ENCODE results near the gene NCOA1. TPM values are rescaled to one million over a fixed set of nuclear protein-coding genes. Genes with fewer than 3 reads are reported as not detected.

The NCOA1 gene
- total RNA-seq, 5 donors from 2014 or later (not counting 1 experiment from before 2014, with no cell fraction given), result 34.7 to 55.5 (median 37.6) TPM

DNA sequence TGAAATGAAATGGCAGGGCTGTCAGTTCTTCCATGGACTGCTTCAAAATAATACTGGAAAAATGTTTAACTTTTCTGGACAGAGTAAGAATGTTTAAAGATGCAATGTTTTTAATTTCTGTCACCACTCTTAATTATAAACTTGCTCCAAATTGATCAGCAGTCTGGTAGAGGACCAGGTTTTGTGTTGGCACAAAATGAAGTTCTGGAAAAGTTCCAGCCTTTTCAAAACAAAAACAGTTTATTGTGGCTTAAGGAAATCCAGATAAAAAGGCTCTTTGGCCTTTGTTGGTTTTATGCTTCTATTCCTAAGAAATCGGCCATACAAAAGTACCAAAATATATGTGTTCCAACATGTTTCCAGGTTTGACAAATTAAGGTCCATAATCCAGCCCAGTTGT is 253.3 kb downstream of the NCOA1 start:
- Mint-ChIP-seq H3K36me3 (peaks cover 32% of the 10 kb centered on the region), H3K9me3 (no peaks in the 10 kb centered on the region), H3K4me1 (peaks cover 19 to 22% (median 20%) of the 10 kb centered on the region in 3 donors), H3K27ac (no peak overlapping the region), H3K27me3 (no peaks in the 10 kb centered on the region), H3K4me3 (no peak overlapping the region)
- Histone ChIP-seq H3K4me3 (ENCODE audit: control insufficient read depth in 1 of 2, extremely low read depth in 1 of 2, low read length in 1 of 2) (no peak overlapping the region), H3K4me1 (ENCODE audit: control insufficient read depth in 1 of 2, extremely low read depth in 1 of 2, insufficient read depth in 2 of 2, low read length in 2 of 2) (peaks cover 3 to 7% of the 10 kb centered on the region in 2 experiments), H3K27ac (ENCODE audit: low read length) (no peak overlapping the region), H3K9me3 (no peaks in the 10 kb centered on the region), H3K27me3 (replicated peaks in 1 of 2; ENCODE audit: control insufficient read depth in 2 of 2, extremely low read depth in 1 of 2, insufficient read depth in 2 of 2, low read length in 1 of 2) (no peaks in the 10 kb centered on the region), H3K36me3 (ENCODE audit: control insufficient read depth in 2 of 2, extremely low read depth in 1 of 2, insufficient read depth in 1 of 2, low read length in 1 of 2) (peaks cover 0 to 18% of the 10 kb centered on the region in 2 donors)
- ChIA-PET CTCF (no interaction called here), POLR2A (no interaction called here)
- no peak for ATAC-seq (replicated peaks in 1 of 4)
- no peak for DNase-seq
- WGBS (ENCODE audit: insufficient coverage), result no CpG with 5 or more reads among the region's 1 CpG

DNA sequence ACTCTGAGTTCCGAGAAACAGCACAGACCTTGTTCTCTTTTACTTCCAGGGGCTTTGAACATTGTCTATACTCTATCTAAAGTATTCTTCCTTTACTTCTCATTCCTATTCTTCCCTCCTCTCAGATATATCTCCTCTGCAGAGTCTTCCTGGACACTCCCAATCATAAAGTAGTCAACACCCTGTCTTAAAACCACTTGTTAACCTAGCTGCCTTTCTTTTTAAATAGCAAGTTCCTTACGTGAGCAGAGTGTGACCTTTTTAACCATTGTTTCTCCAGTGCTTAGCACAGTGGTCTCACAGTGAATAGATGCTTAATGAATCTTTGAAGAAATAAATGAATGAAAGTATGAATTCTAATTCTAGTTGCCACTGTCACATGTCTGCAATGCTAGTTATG is 254.8 kb downstream of the NCOA1 start:
- peaks cover 17 to 20% (median 19%) of the 10 kb centered on the region in 3 donors for H3K4me1 Mint-ChIP-seq
- ATAC-seq (replicated peaks in 1 of 4) (no peak), DNase-seq (peak in 1 of 35 experiments; percentile 20)
- H3K27me3 Mint-ChIP-seq, result no peaks in the 10 kb centered on the region
- H3K36me3 Mint-ChIP-seq, result peaks cover 41% of the 10 kb centered on the region
- no peaks in the 10 kb centered on the region for H3K9me3 Mint-ChIP-seq
- Histone ChIP-seq H3K4me3 (ENCODE audit: control insufficient read depth in 1 of 2, extremely low read depth in 1 of 2, low read length in 1 of 2) (no peak overlapping the region), H3K27me3 (replicated peaks in 1 of 2; ENCODE audit: control insufficient read depth in 2 of 2, extremely low read depth in 1 of 2, insufficient read depth in 2 of 2, low read length in 1 of 2) (no peaks in the 10 kb centered on the region), H3K27ac (ENCODE audit: low read length) (peak overlapping the region; percentile 4), H3K36me3 (ENCODE audit: control insufficient read depth in 2 of 2, extremely low read depth in 1 of 2, insufficient read depth in 1 of 2, low read length in 1 of 2) (peaks cover 0 to 18% of the 10 kb centered on the region in 2 donors), H3K4me1 (ENCODE audit: control insufficient read depth in 1 of 2, extremely low read depth in 1 of 2, insufficient read depth in 2 of 2, low read length in 2 of 2) (peaks cover 3 to 7% of the 10 kb centered on the region in 2 experiments), H3K9me3 (no peaks in the 10 kb centered on the region)
- CTCF ChIA-PET, result no interaction called here
- POLR2A ChIA-PET, result no interaction called here
- WGBS (ENCODE audit: insufficient coverage), result 60% methylated on average over 2 of the region's 2 CpGs
- no peak overlapping the region for H3K4me3 Mint-ChIP-seq
- peak overlapping the region in 1 of 2 donors; percentile 28 for H3K27ac Mint-ChIP-seq

DNA sequence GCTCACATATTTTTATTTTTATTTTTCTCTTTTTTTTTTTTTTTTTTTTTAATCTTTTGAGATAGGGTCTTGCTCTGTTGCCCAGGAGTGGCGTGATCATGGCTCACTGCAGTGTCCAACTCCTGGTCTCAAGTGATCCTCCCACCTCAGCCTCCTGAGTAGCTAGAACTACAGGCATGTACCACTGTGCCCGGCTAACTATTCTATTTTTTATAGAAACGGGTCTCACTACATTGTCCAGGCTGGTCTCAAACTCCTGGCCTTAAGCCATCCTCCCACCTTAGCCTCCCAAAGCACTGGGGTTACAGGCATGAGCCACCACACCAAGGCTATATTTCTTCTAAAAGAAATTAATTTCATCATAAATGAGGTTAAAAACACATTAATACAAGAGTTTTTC is 256.2 kb downstream of the NCOA1 start:
- Histone ChIP-seq H3K4me3 (ENCODE audit: control insufficient read depth in 1 of 2, extremely low read depth in 1 of 2, low read length in 1 of 2) (no peak overlapping the region), H3K9me3 (no peaks in the 10 kb centered on the region), H3K27me3 (replicated peaks in 1 of 2; ENCODE audit: control insufficient read depth in 2 of 2, extremely low read depth in 1 of 2, insufficient read depth in 2 of 2, low read length in 1 of 2) (no peaks in the 10 kb centered on the region), H3K27ac (ENCODE audit: low read length) (no peak overlapping the region), H3K4me1 (ENCODE audit: control insufficient read depth in 1 of 2, extremely low read depth in 1 of 2, insufficient read depth in 2 of 2, low read length in 2 of 2) (peaks cover 3 to 7% of the 10 kb centered on the region in 2 experiments), H3K36me3 (ENCODE audit: control insufficient read depth in 2 of 2, extremely low read depth in 1 of 2, insufficient read depth in 1 of 2, low read length in 1 of 2) (peaks cover 0 to 16% of the 10 kb centered on the region in 2 donors)
- Mint-ChIP-seq H3K27ac (no peak overlapping the region), H3K4me1 (peaks cover 12 to 20% (median 15%) of the 10 kb centered on the region in 3 donors), H3K27me3 (no peaks in the 10 kb centered on the region), H3K9me3 (no peaks in the 10 kb centered on the region), H3K36me3 (peaks cover 35% of the 10 kb centered on the region), H3K4me3 (no peak overlapping the region)
- no CpG with 5 or more reads among the region's 3 CpGs for WGBS (ENCODE audit: insufficient coverage)
- ATAC-seq (replicated peaks in 1 of 4), result no peak
- CTCF ChIA-PET, result interaction anchor here in 1 of 2 donors (0.7 kb wide), 2 partner anchors 9 to 496 kb away, joined by 4 to 6 read pairs; no protein-coding TSS in a partner anchor
- no peak for DNase-seq
- POLR2A ChIA-PET, result no interaction called here

DNA sequence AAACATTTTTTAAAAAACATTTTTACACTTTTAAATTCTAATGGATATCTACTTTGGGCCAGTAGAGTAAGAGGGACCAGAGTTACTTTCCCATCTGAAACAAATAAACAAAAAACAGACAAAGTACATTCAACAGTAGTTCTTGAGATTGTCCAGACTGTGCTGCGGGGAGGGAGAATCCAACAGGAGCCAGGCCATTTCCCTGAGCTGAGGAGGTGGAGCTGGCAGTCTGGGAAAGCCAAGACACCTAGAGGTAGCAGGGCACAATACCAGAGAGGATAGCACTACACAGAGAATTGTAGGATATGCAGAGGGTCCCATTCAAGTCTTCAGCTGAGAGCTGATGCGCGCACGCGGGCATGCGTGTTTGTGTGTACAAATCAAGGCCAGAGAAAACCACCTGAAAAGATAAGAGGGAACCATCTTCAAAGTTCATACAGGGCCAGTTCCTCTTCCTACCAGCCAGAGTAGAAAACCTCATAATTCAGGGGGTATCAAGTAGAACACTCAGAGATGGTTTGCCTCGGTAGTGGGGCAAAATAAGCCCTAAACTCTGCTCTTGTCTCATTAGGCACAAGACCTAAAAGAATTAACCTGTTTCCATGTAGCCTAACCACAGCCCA is 258.1 kb downstream of the NCOA1 start:
- Histone ChIP-seq H3K27ac (ENCODE audit: low read length) (no peak overlapping the region), H3K9me3 (no peaks in the 10 kb centered on the region), H3K36me3 (ENCODE audit: control insufficient read depth in 2 of 2, extremely low read depth in 1 of 2, insufficient read depth in 1 of 2, low read length in 1 of 2) (peaks cover 0 to 27% of the 10 kb centered on the region in 2 donors), H3K27me3 (replicated peaks in 1 of 2; ENCODE audit: control insufficient read depth in 2 of 2, extremely low read depth in 1 of 2, insufficient read depth in 2 of 2, low read length in 1 of 2) (no peaks in the 10 kb centered on the region), H3K4me3 (ENCODE audit: control insufficient read depth in 1 of 2, extremely low read depth in 1 of 2, low read length in 1 of 2) (no peak overlapping the region), H3K4me1 (ENCODE audit: control insufficient read depth in 1 of 2, extremely low read depth in 1 of 2, insufficient read depth in 2 of 2, low read length in 2 of 2) (peaks cover 0 to 7% of the 10 kb centered on the region in 2 experiments)
- no peaks in the 10 kb centered on the region for H3K9me3 Mint-ChIP-seq
- H3K27me3 Mint-ChIP-seq, result no peaks in the 10 kb centered on the region
- ChIA-PET CTCF (no interaction called here), POLR2A (interaction anchor here in 1 of 2 donors (0.5 kb wide), 1 partner anchor 10 kb away, joined by 3 read pairs; no protein-coding TSS in a partner anchor)
- no peak for DNase-seq
- no peak overlapping the region for H3K4me3 Mint-ChIP-seq
- H3K4me1 Mint-ChIP-seq, result peaks cover 0 to 7% (median 3%) of the 10 kb centered on the region in 3 donors
- peak overlapping the region in 1 of 2 donors; percentile 10 for H3K27ac Mint-ChIP-seq
- H3K36me3 Mint-ChIP-seq, result peaks cover 29% of the 10 kb centered on the region
- ATAC-seq (replicated peaks in 1 of 4), result no peak
- WGBS (ENCODE audit: insufficient coverage), result 82% methylated on average over 5 of the region's 7 CpGs

DNA sequence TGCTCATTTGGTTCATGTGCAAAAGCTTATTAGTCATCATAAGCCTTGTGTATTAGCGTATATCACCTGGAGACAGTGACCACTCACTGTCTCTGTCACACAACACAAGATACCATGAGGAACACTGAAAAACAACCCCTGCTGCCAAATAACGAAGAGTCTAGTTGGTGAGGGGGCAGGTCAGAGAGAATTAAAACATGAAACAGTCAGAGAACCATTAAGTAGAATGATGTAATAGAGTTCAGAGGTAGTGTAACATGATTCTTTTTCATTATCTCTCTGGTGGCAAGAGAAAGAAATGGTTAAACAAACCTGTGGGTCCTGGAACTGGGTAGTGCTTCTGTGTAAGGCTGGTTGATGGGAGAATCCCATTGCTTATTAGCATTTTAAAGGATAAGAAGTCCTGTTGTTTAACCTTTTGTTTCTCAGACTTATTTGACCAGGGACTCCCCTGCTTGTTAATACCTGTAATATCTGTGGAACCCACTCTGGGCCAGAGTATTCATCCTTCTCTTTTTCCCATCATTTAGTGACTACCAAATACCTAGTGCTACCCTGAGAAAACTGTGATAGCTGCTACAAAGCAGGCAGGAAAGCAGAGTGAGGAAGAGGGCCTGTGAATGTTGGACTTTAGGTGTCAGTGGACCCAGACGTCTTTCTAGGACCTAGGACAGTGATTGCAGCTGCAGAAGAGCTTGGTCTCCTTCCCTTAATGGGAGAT is 264.1 kb downstream of the NCOA1 start:
- peaks cover 3 to 61% of the 10 kb centered on the region in 2 donors for H3K36me3 ChIP-seq (ENCODE audit: control insufficient read depth in 2 of 2, extremely low read depth in 1 of 2, insufficient read depth in 1 of 2, low read length in 1 of 2)
- H3K4me1 Mint-ChIP-seq, result no peaks in the 10 kb centered on the region
- H3K27me3 ChIP-seq (replicated peaks in 1 of 2; ENCODE audit: control insufficient read depth in 2 of 2, extremely low read depth in 1 of 2, insufficient read depth in 2 of 2, low read length in 1 of 2), result no peaks in the 10 kb centered on the region
- no peak overlapping the region for H3K27ac Mint-ChIP-seq
- H3K27me3 Mint-ChIP-seq, result no peaks in the 10 kb centered on the region
- ATAC-seq (replicated peaks in 1 of 4) (no peak), DNase-seq (no peak)
- H3K4me3 Mint-ChIP-seq, result no peak overlapping the region
- no peak overlapping the region for H3K27ac ChIP-seq (ENCODE audit: low read length)
- WGBS (ENCODE audit: insufficient coverage), result no CpG with 5 or more reads among the region's 3 CpGs
- peaks cover 25% of the 10 kb centered on the region for H3K36me3 Mint-ChIP-seq
- POLR2A ChIA-PET, result interaction anchor here in 1 of 2 donors (0.5 kb wide), 1 partner anchor 1508 kb away, joined by 3 read pairs; no protein-coding TSS in a partner anchor
- H3K4me3 ChIP-seq (ENCODE audit: control insufficient read depth in 1 of 2, extremely low read depth in 1 of 2, low read length in 1 of 2), result no peak overlapping the region
- no peaks in the 10 kb centered on the region for H3K4me1 ChIP-seq (ENCODE audit: control insufficient read depth in 1 of 2, extremely low read depth in 1 of 2, insufficient read depth in 2 of 2, low read length in 2 of 2)
- CTCF ChIA-PET, result no interaction called here
- H3K9me3 ChIP-seq, result no peaks in the 10 kb centered on the region
- H3K9me3 Mint-ChIP-seq, result no peaks in the 10 kb centered on the region

DNA sequence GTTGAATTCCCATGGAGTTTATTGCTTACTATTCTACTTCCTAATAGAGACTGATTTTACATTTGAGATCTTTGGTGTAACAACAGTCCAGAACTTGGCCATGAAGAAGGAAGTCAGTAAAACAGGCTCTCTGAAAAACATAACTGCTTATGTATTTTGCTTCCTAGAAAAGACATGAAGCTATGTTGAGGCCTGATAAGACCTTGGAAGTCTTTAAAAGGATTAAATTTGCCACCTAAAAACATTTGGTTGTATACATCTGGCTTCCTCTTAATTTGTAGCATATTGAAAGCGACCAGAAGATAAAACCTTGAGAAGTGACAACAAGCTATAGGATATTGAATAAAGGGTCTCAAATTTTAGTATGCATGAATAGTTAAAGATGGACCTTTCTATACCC is 265.7 kb downstream of the NCOA1 start:
- H3K9me3 Mint-ChIP-seq, result no peaks in the 10 kb centered on the region
- no peaks in the 10 kb centered on the region for H3K4me1 Mint-ChIP-seq
- WGBS (ENCODE audit: insufficient coverage), result no CpG with 5 or more reads among the region's 1 CpG
- H3K27me3 Mint-ChIP-seq, result no peaks in the 10 kb centered on the region
- ChIA-PET CTCF (no interaction called here), POLR2A (no interaction called here)
- H3K9me3 ChIP-seq, result no peaks in the 10 kb centered on the region
- H3K4me1 ChIP-seq (ENCODE audit: control insufficient read depth in 1 of 2, extremely low read depth in 1 of 2, insufficient read depth in 2 of 2, low read length in 2 of 2), result no peaks in the 10 kb centered on the region
- no peaks in the 10 kb centered on the region for H3K27me3 ChIP-seq (replicated peaks in 1 of 2; ENCODE audit: control insufficient read depth in 2 of 2, extremely low read depth in 1 of 2, insufficient read depth in 2 of 2, low read length in 1 of 2)
- no peak overlapping the region for H3K27ac Mint-ChIP-seq
- H3K36me3 Mint-ChIP-seq, result peaks cover 27% of the 10 kb centered on the region
- H3K4me3 Mint-ChIP-seq, result no peak overlapping the region
- peaks cover 5 to 62% of the 10 kb centered on the region in 2 donors for H3K36me3 ChIP-seq (ENCODE audit: control insufficient read depth in 2 of 2, extremely low read depth in 1 of 2, insufficient read depth in 1 of 2, low read length in 1 of 2)
- no peak for ATAC-seq (replicated peaks in 1 of 4)
- no peak overlapping the region for H3K4me3 ChIP-seq (ENCODE audit: control insufficient read depth in 1 of 2, extremely low read depth in 1 of 2, low read length in 1 of 2)
- no peak overlapping the region for H3K27ac ChIP-seq (ENCODE audit: low read length)
- no peak for DNase-seq
